Upper lobe of left lung (tissue), 4 donors: Measurements from ENCODE around the gene GDF3.

Experiments
- CTCF ChIP-seq, 6 experiments: fragments of 450-650 bp in 4 of 6; fragments of 200-600 bp in 2 of 6; sonication (generic) in 2 of 6; IDR thresholded peaks; one replicate each; pipeline ENCODE4 v1.5.1; 2016 to 2019; ENCODE audit warnings: antibody characterized with exemption in 6 of 6
- POLR2A ChIP-seq, 4 donors: fragments of 450-650 bp; IDR thresholded peaks; one replicate each; pipeline ENCODE4 v1.5.1; 2016 to 2017; ENCODE audit warnings: antibody characterized with exemption in 4 of 4, mild to moderate bottlenecking in 2 of 4
- POLR2AphosphoS5 ChIP-seq, 2 donors: sonication (generic); formaldehyde crosslinking; IDR thresholded peaks; one replicate each; pipeline ENCODE4 v1.5.1; 2017; ENCODE audit warnings: antibody characterized with exemption in 2 of 2

DNA sequence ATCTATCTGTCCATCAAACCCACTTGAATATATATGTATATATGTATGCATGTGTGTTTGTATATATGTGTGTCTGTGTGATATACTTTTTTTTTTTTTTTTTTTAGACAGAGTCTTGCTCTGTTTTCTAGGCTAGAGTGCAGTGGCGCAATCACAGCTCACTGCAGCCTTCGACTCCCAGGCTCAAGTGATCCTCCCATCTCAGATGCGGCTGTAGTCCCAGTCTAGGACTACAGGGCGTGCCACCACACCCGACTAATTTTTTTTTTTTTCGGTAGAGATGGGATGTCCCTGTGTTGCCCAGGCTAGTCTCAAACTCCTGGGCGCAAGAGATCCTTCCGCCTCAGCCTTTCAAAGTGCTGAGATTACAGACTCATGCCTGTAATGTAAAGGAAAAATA, 16.8 kb downstream of the GDF3 start:
- TF ChIP-seq CTCF (IDR thresholded peaks at IDR 0.05) (no peak), POLR2AphosphoS5 (IDR thresholded peaks at IDR 0.05) (no peak), POLR2A (IDR thresholded peaks at IDR 0.05) (no peak)
